ENCODE measurements around the gene GPR84.

GRCh38 chr12:54338698-54339296 lies 25.5 kb downstream of the GPR84 start:
- TF ChIP-seq, protein P1, sequence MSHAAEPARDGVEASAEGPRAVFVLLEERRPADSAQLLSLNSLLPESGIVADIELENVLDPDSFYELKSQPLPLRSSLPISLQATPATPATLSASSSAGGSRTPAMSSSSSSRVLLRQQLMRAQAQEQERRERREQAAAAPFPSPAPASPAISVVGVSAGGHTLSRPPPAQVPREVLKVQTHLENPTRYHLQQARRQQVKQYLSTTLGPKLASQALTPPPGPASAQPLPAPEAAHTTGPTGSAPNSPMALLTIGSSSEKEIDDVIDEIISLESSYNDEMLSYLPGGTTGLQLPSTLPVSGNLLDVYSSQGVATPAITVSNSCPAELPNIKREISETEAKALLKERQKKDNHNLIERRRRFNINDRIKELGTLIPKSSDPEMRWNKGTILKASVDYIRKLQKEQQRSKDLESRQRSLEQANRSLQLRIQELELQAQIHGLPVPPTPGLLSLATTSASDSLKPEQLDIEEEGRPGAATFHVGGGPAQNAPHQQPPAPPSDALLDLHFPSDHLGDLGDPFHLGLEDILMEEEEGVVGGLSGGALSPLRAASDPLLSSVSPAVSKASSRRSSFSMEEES (CRISPR knock-in tag; IDR thresholded peaks at IDR 0.05) = no peak
- TF ChIP-seq ZNF695 (CRISPR knock-in tag; IDR thresholded peaks at IDR 0.05) = no peak
- TF ChIP-seq, protein P2, sequence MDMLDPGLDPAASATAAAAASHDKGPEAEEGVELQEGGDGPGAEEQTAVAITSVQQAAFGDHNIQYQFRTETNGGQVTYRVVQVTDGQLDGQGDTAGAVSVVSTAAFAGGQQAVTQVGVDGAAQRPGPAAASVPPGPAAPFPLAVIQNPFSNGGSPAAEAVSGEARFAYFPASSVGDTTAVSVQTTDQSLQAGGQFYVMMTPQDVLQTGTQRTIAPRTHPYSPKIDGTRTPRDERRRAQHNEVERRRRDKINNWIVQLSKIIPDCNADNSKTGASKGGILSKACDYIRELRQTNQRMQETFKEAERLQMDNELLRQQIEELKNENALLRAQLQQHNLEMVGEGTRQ (CRISPR knock-in tag; IDR thresholded peaks at IDR 0.05) = no peak

All from K562 (cell line).